HG02642 (cell line): Measurements from ENCODE around the gene ZNF296.

Source experiments
- ATAC-seq: cut with Tn5 transposase; IDR thresholded peaks from one replicate; pipeline ENCODE4 v1.9.1; 2021; ENCODE audit warnings: mild to moderate bottlenecking; ENCODE audit not compliant: unreplicated experiment, poor library complexity

Gene ZNF296

DNA sequence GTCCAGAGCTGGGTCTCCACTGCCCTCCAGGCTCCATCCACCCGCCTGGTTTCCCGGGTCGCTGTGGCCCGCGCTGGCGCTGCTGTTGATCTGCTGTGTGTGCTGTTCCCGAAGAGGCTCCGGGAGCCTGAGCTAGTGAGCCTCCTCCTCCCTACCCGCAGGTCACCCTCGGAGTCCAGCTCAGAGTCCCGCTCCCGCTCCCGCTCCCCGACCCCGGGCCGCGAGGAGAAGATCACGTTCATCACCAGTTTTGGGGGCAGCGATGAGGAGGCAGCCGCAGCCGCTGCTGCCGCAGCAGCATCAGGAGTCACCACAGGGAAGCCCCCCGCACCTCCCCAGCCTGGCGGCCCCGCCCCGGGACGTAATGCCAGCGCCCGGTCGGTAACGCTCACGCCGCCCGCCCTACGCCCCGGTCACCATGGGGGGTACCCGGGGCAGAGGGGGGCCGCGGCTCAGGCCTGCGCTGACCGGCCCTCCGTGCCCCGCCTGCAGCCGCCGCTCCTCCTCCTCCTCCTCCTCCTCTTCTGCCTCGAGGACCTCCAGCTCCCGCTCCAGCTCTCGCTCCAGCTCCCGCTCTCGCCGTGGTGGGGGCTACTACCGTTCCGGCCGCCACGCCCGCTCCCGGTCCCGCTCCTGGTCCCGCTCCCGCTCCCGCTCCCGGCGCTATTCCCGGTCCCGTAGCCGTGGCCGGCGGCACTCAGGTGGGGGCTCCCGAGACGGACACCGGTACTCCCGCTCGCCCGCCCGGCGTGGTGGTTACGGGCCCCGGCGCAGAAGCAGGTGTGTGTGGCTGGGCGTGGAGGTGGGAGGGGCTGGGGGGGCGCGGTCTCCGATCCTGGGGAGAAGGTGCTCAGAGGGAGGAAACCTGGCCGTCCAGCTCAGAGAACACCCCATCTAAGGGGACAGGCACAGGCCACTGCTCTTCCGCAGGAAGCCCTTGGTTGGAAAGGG, 12.2 kb downstream of the ZNF296 start:
- no peak for ATAC-seq

- ATAC-seq = no peak
Observed at GRCh38 chr19:45061965-45062364, 14.3 kb downstream of the ZNF296 start.

DNA sequence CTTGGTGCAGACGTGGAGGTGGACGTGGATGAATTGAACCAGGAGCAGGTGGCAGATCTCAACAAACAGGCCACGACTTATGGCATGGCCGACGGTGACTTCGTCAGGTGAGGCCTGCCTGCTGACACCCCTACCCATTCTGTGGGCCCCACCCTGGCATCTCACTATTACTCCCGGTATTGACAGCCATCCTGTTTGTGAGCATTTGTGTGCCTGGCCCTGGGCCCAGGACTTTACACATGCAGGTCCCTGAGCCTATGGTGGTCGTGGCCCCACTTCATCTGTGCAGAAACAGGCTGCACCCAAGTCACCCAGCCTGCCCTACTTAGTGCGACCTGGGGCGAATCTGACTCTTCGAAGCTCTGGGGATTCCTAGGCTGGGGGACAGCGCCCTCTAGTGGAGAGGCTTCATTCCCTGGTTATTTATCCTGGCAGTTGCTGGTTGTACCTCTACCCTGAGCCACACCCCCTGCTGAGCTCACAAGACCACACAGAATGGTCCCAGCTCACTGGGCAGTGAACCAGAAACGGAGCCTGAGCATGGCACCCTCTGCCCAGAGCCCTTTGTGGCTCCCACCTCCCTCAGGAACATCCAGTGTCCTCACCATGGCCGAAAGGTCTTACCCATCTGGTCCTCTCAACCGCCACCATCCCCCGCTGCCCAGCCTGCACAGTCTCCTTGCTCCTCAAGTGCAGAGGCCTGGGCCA, 16.9 kb downstream of the ZNF296 start:
- no peak for ATAC-seq

- no peak for ATAC-seq
Observed at GRCh38 chr19:45058622-45059159, 17.6 kb downstream of the ZNF296 start.

GRCh38 chr19:45057444-45057843, 18.8 kb downstream of the ZNF296 start:
- ATAC-seq = no peak

- no peak for ATAC-seq
Observed at GRCh38 chr19:45056831-45057230, 19.4 kb downstream of the ZNF296 start.

DNA sequence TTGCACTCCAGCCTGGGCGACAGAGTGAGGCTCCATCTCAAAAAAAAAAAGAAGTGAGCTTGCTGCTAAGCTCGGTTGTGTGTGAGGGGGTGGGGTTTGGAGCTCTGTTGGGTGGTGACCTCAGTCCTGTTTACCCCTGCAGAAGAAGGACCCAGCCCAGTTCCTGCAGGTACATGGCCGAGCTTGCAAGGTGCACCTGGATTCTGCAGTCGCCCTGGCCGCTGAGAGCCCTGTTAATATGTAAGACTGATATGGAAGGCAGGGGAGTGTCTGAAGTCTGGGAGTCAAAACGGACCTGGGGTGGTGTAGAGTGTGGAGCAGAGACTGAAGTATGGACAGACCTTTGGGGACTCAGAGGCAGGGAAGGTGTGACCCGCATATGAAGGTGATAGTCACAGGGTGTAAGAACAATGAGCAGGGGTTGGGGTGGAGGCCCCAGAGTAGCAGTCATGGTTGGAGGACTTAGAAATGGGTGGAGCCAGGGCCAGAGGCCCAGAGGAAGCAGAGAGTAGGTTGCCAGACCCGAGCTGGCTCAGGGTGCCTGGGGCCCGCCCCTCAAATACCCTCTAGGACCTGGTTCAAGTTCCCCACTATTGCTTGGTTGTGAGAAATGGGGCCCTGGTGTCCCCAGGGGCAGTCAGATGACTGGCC, 24.2 kb downstream of the ZNF296 start:
- ATAC-seq = no peak

- ATAC-seq = no peak
Observed at GRCh38 chr19:45050036-45050435, 26.2 kb downstream of the ZNF296 start.

GRCh38 chr19:45049073-45049736, 27.1 kb downstream of the ZNF296 start:
- no peak for ATAC-seq

GRCh38 chr19:45047188-45047797, 29.0 kb downstream of the ZNF296 start:
- ATAC-seq = no peak

GRCh38 chr19:45046355-45046754, 29.9 kb downstream of the ZNF296 start:
- ATAC-seq = no peak

- no peak for ATAC-seq
Observed at GRCh38 chr19:45045671-45046353, 30.5 kb downstream of the ZNF296 start.

- ATAC-seq = no peak
Observed at GRCh38 chr19:45041125-45041524, 35.2 kb downstream of the ZNF296 start.

DNA sequence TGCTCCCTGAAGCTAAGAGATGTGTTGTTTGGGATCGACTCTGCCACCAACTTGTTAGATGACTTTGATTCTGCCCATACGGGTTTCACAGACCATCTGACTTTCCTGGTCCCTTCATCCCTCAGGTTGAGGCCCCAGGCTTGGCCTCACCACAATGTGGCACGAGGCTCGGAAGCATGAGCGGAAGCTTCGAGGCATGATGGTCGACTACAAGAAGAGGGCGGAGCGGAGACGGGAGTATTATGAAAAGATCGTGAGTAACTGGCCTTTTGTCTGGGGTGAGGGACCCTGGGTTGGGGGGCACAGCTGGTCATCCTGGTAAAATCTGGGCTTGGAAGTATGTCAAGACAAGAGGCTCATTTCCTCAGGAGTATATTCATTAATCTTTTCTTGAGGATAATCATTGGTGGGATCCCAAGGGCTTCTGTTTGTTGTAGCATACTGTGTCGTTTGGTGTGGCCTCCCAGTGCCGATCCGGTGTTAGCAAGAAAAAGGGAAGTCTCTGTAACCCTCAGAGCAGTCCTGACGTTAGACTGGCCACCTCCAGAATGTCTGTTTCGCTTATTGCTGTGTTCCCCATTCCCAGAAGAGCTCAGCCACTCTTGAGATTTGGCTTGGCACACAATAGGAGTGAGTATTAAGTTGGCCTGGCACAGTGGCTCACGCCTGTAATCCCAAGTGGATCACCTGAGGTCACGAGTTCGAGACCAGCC, 36.1 kb downstream of the ZNF296 start:
- ATAC-seq = no peak

DNA sequence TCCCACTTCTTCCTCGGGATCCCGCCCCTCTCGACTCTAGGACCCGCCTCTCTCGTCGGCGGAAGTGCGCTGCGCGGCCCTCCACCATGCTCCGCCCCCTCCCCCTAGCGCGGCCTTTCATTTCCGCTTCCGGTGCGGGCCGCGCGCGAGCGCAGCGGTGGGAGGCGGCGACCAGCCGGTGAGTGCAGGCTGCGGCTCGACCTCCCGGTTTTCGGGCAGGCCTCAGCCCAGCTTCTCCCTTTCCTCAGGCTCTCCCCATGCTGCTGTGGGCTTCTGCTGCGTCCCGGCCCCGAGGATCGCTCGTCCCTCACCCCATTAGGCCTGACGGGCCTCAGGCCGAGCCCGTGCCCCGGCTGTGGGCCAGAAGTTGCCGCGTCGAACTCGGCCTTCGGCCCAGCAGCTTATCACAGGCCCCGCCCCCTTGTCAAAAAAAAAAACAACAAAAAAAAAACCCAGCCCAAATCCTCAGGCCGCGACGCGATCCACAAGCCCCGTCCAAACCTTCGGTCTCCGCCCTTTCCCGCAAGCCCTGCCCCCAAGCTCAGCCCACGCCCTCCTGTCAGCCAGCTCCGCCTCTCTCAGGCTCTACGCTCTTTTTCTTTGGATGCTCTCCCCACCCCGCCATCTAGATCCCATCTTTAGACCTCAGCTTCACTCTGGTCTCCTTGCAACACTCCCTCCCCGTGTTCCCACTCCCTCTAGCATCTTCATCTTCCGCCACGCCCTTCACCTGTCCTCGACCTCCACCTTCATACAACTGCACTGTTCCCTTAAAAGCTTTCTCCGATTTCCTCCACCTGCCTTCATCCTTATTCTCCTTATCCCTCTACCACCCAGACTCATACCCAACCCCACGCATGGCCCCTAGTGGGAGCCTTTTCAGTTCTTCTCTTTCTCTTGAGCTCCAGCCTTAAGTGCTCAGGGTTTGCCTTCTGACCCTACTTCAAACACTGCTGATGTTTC, 37.1 kb downstream of the ZNF296 start, which contains the start of gene CLASRP:
Gene CLASRP (plus strand): TSS at position 115 of the 963 bp plus-strand sequence. CDS start 1,168 bp downstream, outside the sequence.
- ATAC-seq = peak; percentile 87

GRCh38 chr19:45037393-45038169, 38.7 kb downstream of the ZNF296 start:
- no peak for ATAC-seq

DNA sequence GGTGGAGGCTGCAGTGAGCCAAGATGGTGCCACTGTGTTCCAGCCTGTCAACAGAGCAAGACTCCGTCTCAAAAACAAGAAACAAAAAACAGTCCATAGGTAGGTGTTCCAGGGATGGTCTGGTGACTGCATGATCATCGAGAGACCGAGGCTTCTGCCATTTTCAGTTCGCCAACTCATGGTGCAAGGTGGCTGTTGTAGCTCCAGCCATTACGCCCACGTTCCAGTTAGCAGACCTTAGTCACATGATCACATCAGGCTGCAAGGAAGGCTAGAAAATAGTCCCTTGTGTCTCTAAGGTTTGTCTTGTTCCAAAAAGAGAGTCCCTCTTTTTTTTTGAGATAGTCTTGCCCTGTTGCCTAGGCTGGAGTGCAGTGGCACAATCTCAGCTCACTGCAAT, 40.5 kb downstream of the ZNF296 start:
- no peak for ATAC-seq
